SW480 (cell line): ENCODE data around the gene TATDN3.
"Not testable (repeated sequence)": the region's sequence is repeated elsewhere in the genome, so short reads cannot be mapped to it uniquely, and the experiment has no call there.

ENCODE experiments used
- DNase-seq: peaks from one replicate; pipeline ENCODE4 v3.0.0-alpha.2; 2016; ENCODE audit warnings: low spot score

TATDN3 gene

GRCh38 chr1:212791676-212792395 is at the start of gene TATDN3, which contains the start of gene NSL1:
TSS of gene TATDN3 (plus strand) at chr1:212791894. CDS start at chr1:212791922, 28 bp downstream.
TSS of gene NSL1 (minus strand) at chr1:212791777. CDS start at chr1:212791763, 14 bp downstream.
- peak; percentile 88 for DNase-seq

GRCh38 chr1:212743901-212744475 is 47.7 kb upstream of the TATDN3 start:
- no peak for DNase-seq

- DNase-seq = no peak
Measured at GRCh38 chr1:212745303-212745702, 46.4 kb upstream of the TATDN3 start.

DNA sequence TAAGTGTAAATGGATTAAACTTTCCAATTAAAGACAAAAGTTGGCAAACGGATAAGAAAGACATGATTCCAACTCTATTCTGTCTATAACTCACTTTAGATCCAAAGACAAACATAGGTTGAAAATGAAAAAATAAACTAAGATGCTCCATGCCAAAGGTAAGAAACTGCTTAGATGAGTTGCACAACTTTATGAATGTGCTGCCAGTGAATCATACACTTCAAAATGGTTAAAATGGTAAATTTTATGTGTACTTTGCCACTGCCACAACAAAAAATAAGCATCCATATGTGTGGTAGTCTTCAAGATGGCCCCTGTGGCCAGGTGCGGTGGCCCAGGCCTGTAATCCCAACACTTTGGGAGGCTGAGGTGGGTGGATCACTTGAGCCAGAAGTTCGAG is 45.1 kb upstream of the TATDN3 start:
- DNase-seq = no peak

- peak; percentile 59 for DNase-seq
Measured at GRCh38 chr1:212749821-212750535, 41.7 kb upstream of the TATDN3 start.

DNA sequence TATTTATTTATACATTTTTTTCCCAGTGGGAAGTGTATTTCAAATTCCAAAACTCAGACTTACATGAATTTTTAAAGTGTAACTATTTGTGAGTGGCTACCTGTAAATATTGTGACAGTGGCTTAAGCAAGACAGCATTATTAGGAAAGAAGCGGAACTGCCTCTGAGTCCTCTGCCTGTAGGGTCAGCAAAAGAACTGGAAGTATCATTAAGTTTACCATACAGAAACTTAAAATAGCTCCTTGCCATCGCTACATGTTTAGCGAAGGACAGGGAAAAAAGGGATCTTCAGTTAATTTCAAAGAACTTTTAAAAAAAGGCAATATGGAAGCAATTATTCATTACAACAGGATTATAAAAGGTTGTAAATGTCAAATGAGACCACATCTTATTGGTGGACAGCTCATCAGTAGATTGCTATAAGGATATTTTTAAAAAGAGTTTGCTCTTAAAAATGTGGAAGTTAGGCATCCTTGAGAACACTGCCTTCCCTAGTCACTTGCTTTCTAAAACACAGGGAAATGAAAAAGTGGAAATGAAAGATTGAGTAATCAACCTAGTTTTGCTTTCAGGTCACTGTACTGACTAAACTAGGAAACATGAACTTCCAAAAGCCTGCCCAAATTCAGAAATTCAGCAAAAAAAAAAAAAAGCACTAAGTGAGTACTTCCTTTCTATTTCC is 39.3 kb upstream of the TATDN3 start:
- no peak for DNase-seq

DNA sequence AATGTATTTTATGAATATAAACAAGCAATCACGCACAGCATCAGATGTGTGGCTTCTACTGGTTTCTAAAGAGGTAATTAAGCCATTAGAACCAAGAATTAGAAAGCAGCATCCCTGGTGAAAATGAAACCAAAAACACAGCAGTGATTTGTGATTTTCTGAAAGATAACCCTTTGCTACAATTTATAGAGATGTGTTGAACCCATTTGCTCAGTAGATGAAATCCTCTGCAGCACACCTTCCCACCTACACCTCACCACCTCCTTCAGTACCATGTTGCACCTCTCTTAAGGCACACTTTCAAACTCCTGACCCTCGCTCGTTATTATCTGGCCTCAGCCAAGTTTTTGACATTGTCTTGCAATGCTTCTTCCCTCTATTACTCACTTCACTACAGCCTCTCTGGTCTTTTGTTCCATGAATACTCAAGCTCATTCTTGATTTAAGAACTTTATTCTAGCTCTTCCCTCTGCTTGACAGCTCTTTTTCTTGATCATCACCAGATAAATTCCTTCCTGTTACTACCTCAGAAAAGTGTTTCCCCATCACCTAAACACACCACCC is 38.7 kb upstream of the TATDN3 start:
- DNase-seq = no peak

- no peak for DNase-seq
Measured at GRCh38 chr1:212753749-212754148, 37.9 kb upstream of the TATDN3 start.

DNA sequence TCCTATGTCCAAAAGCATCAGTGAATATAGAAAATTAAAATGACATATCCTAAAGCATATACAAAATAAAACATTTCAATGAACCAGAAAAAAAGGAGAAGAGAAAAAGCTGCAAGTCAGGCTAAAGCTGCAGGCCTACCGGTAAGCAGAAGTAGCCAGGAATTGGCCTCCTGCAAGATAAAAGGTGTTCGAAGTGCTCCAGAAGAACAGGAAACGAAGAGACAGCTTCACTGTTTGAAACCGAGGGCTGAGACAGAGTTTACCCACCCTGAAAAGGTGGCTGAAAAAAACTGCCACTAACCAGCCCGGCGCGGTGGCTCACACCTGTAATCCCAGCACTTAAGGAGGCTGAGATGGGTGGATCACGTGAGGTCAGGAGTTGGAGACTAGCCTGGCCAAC is 37.5 kb upstream of the TATDN3 start:
- DNase-seq = no peak

- no peak for DNase-seq
Measured at GRCh38 chr1:212754680-212755079, 37.0 kb upstream of the TATDN3 start.

DNA sequence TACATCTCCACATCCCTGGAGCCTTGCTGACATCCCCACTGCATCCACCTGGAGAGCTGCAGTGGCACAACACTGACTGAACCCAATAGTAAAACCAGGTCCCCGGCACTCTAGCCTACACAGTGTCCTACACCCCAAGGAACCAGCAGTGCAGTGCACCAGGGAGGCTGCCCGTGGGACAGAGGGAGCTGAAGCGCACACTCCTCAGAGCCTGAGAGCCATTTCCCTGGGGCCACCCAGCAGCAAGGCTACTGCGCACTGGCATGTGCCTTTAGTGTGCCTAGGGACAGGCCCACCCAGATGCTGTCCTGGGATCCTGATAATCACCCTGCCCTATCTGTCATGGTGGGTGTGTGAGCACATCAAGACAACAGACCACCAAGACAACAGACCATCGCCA is 32.0 kb upstream of the TATDN3 start:
- no peak for DNase-seq

- DNase-seq = peak; percentile 11
Measured at GRCh38 chr1:212760126-212760823, 31.4 kb upstream of the TATDN3 start.

DNA sequence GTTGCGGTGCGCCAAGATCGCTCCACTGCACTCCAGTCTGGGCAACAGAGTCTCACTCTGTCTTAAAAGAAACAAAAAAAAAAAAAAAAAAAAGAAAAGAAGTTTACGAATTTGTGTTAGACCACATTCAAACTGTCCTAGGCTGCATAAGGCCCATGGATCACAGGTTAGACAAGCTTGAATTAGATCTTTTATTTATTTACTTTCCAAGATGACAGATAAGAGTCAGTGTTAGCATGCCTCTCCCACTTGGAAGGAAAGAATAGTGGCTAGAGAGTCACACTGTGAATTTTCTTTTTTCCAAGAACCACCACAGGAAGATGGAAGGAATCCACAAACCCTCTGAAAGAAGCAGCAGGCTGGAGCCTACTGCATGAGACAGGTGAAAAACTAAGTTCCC is 29.5 kb upstream of the TATDN3 start:
- DNase-seq = no peak

DNA sequence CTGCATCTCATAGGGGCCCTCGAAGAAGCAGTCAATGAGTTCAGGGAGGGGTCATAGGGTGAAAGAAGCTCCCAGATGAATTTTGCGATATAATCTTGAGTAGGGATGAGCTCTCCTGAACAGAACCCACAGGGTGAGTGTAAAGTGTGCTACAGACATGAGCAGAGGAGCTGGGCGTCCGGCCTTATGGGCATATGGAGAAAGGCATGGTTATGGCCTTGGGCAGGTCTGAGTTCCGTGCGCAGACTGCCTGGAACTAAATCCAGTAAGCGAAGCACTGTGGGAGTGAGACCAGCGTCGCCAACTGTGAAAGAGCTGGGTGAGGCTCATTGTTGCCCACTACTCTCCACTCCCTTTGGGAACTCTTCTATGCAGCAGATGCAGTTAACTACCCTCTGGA is 28.9 kb upstream of the TATDN3 start:
- no peak for DNase-seq

GRCh38 chr1:212764718-212765281 is 26.9 kb upstream of the TATDN3 start:
- not testable (repeated sequence) for DNase-seq

- not testable (repeated sequence) for DNase-seq
Measured at GRCh38 chr1:212766825-212767224, 24.9 kb upstream of the TATDN3 start.

GRCh38 chr1:212769459-212770167 is 22.1 kb upstream of the TATDN3 start:
- DNase-seq = no peak

- no peak for DNase-seq
Measured at GRCh38 chr1:212771341-212771740, 20.4 kb upstream of the TATDN3 start.

DNA sequence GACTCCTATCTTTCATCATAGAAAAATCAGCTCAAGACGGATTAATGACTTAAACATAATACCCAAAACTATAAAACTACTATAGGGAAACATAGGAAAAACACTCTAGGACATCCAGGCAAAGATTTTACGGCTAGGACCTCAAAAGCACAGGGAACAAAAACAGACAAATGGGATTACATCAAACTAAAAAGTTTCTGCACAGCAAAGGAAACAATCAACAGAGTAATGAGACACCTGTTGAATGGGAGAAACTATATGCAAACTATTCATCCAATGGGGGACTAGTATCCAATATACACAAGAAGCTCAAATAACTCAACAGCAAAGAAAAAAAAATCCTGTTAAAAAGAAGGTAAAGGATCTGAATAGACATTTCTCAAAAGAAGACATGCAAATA is 18.7 kb upstream of the TATDN3 start:
- no peak for DNase-seq

GRCh38 chr1:212774584-212774983 is 17.1 kb upstream of the TATDN3 start:
- no peak for DNase-seq

DNA sequence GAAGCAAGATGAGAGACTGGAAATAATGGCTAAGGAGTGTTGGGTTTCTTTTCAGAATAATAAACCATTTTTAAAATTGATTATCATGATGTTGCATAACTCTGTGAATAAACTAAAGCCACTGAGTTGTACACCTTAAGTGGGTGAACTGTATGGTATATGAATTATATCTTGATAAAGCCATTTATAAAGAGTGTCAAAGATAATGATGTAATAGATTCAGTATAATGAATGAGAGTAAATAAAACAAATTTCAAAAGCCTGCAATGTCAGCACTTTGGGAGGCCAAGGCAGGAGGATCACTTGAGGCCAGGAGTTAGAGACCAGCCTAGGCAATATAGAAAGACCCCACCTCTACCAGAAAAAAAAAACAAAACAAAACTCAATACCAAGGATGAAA is 16.5 kb upstream of the TATDN3 start:
- DNase-seq = no peak
